ENCODE results near the gene EVL.

EVL gene

DNA sequence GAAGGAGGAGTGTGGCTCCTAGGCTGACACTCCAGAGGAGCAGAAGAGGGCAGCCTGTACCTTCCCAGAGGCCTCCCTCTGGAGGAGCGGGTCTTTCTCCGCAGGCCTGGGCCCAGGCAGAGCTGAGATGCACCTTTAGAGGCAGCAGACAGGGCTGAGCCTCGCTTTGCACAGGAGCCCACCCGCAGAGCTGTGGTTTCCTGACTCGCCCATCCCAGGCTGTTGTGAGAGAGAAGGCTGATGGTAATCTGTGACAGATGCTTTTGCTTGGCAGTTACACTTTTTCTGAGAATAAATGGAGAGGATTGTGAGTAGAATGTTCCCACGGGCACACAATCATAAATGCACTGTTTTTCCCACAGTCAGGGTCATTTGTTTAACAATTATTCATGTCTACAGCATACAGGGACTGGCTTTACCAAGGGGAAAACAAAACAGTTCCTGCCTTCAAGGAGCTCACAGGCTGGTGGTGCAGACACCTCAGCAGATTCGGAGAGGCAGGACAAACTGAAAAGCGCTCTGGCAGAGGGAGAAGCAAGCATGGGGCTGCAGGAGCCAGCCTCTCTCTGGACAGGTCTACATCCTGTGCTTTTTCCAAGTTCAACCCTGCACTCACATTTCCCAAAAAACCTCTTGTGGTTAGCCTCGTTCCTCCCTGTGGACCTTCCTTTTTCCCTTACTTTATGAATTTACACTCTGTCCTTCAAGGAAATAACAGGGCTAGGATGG lies 13.9 kb downstream of the EVL start:
- H3K4me1 ChIP-seq (ENCODE audit: insufficient read depth, low read length, poor library complexity, severe bottlenecking), result peaks cover 89% of the 10 kb centered on the region
- peaks cover 89% of the 10 kb centered on the region for H3K79me2 ChIP-seq (ENCODE audit: insufficient read depth, low read length)
- no peaks in the 10 kb centered on the region for H3K27me3 ChIP-seq (ENCODE audit: insufficient read depth, low read length, poor library complexity, severe bottlenecking)
- no peaks in the 10 kb centered on the region for H3K9me3 ChIP-seq (ENCODE audit: insufficient read depth, low read depth, low read length)
- H3K9ac ChIP-seq (ENCODE audit: low read depth, low read length, poor library complexity, severe bottlenecking), result peak overlapping the region; percentile 79
- peak overlapping the region; percentile 79 for H3K4me2 ChIP-seq (ENCODE audit: low read depth, low read length, poor library complexity, severe bottlenecking)
- TF ChIP-seq EZH2phosphoT487 (IDR thresholded peaks at IDR 0.05; ENCODE audit: borderline replicate concordance), result no peak
- TF ChIP-seq, protein P1, sequence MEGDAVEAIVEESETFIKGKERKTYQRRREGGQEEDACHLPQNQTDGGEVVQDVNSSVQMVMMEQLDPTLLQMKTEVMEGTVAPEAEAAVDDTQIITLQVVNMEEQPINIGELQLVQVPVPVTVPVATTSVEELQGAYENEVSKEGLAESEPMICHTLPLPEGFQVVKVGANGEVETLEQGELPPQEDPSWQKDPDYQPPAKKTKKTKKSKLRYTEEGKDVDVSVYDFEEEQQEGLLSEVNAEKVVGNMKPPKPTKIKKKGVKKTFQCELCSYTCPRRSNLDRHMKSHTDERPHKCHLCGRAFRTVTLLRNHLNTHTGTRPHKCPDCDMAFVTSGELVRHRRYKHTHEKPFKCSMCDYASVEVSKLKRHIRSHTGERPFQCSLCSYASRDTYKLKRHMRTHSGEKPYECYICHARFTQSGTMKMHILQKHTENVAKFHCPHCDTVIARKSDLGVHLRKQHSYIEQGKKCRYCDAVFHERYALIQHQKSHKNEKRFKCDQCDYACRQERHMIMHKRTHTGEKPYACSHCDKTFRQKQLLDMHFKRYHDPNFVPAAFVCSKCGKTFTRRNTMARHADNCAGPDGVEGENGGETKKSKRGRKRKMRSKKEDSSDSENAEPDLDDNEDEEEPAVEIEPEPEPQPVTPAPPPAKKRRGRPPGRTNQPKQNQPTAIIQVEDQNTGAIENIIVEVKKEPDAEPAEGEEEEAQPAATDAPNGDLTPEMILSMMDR (conservative IDR thresholded peaks at IDR 0.05; ENCODE audit: low read length), result peak; percentile 33; the same call in 1 of the 2 replicates
- peak overlapping the region; percentile 65 for H3K4me3 ChIP-seq (ENCODE audit: low read length, poor library complexity, severe bottlenecking)
- peaks cover 34% of the 10 kb centered on the region for H4K20me1 ChIP-seq (ENCODE audit: insufficient read depth, low read length, poor library complexity, severe bottlenecking)
- H3K36me3 ChIP-seq (ENCODE audit: insufficient read depth, low read length), result peaks cover 7% of the 10 kb centered on the region; the same call in 1 of the 2 replicates
- no peak overlapping the region for H2AFZ ChIP-seq (ENCODE audit: low read length)
- H3F3A ChIP-seq (ENCODE audit: low read depth), result peaks cover 8% of the 10 kb centered on the region; the same call in 1 of the 2 replicates
- no peaks in the 10 kb centered on the region for H3K9me2 ChIP-seq (replicated peaks; ENCODE audit: low read depth, low read length)

- Histone ChIP-seq H3K9ac (ENCODE audit: low read depth, low read length, poor library complexity, severe bottlenecking) (peak overlapping the region; percentile 79), H3K4me2 (ENCODE audit: low read depth, low read length, poor library complexity, severe bottlenecking) (peak overlapping the region; percentile 79), H3K4me3 (ENCODE audit: low read length, poor library complexity, severe bottlenecking) (peak overlapping the region; percentile 65), H3K36me3 (ENCODE audit: insufficient read depth, low read length) (peaks cover 7% of the 10 kb centered on the region; the same call in 1 of the 2 replicates), H2AFZ (ENCODE audit: low read length) (no peak overlapping the region), H3K79me2 (ENCODE audit: insufficient read depth, low read length) (peaks cover 89% of the 10 kb centered on the region), H3K9me2 (replicated peaks; ENCODE audit: low read depth, low read length) (no peaks in the 10 kb centered on the region), H3K27me3 (ENCODE audit: insufficient read depth, low read length, poor library complexity, severe bottlenecking) (no peaks in the 10 kb centered on the region), H3F3A (ENCODE audit: low read depth) (peaks cover 8% of the 10 kb centered on the region; the same call in 1 of the 2 replicates), H3K4me1 (ENCODE audit: insufficient read depth, low read length, poor library complexity, severe bottlenecking) (peaks cover 86% of the 10 kb centered on the region), H4K20me1 (ENCODE audit: insufficient read depth, low read length, poor library complexity, severe bottlenecking) (peaks cover 34% of the 10 kb centered on the region), H3K9me3 (ENCODE audit: insufficient read depth, low read depth, low read length) (no peaks in the 10 kb centered on the region)
- TF ChIP-seq, protein P1 (conservative IDR thresholded peaks at IDR 0.05; ENCODE audit: low read length), result no peak
- TF ChIP-seq EZH2phosphoT487 (IDR thresholded peaks at IDR 0.05; ENCODE audit: borderline replicate concordance), result no peak
Observed at GRCh38 chr14:100079726-100080005, 14.4 kb downstream of the EVL start.

DNA sequence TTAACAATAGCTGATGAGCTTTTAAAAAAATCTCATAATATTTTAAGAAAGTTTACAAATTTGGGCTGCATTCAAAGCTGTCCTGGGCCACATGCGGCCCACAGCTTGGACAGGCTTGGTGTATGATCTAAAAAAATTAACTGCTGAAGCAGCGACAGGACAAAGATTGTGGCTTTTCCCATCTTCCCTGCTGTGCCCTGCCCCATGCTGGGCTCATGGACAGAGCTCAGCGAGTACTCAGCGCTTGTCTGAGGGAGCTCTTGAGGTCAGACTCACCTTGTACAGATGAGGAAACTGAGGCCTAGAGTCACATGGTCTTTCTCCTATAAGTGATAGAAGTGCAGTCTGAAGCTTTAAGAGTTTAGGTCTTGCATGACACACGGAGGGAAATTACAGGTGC lies 15.0 kb downstream of the EVL start:
- TF ChIP-seq, protein P1 (conservative IDR thresholded peaks at IDR 0.05; ENCODE audit: low read length), result no peak
- H4K20me1 ChIP-seq (ENCODE audit: insufficient read depth, low read length, poor library complexity, severe bottlenecking), result peaks cover 33% of the 10 kb centered on the region

More for the DNA sequence above, 15.0 kb downstream of the EVL start:
- Histone ChIP-seq H3K9me3 (ENCODE audit: insufficient read depth, low read depth, low read length) (no peaks in the 10 kb centered on the region), H3K36me3 (ENCODE audit: insufficient read depth, low read length) (peaks cover 12% of the 10 kb centered on the region; the same call in 1 of the 2 replicates), H3K4me3 (ENCODE audit: low read length, poor library complexity, severe bottlenecking) (peak overlapping the region; percentile 65), H3K9ac (ENCODE audit: low read depth, low read length, poor library complexity, severe bottlenecking) (peak overlapping the region; percentile 79), H2AFZ (ENCODE audit: low read length) (no peak overlapping the region), H3K4me1 (ENCODE audit: insufficient read depth, low read length, poor library complexity, severe bottlenecking) (peaks cover 80% of the 10 kb centered on the region), H3K79me2 (ENCODE audit: insufficient read depth, low read length) (peaks cover 89% of the 10 kb centered on the region), H3K9me2 (replicated peaks; ENCODE audit: low read depth, low read length) (no peaks in the 10 kb centered on the region), H3K4me2 (ENCODE audit: low read depth, low read length, poor library complexity, severe bottlenecking) (peak overlapping the region; percentile 79), H3K27me3 (ENCODE audit: insufficient read depth, low read length, poor library complexity, severe bottlenecking) (no peaks in the 10 kb centered on the region), H3F3A (ENCODE audit: low read depth) (peaks cover 8% of the 10 kb centered on the region; the same call in 1 of the 2 replicates)

All from Loucy (cell line).